Spleen (tissue), 7 donors: ENCODE results near the gene ADAMTS14.

Experiments used
- POLR2AphosphoS5 ChIP-seq, 3 donors: sonication (generic); formaldehyde crosslinking; IDR thresholded peaks; one replicate each; pipeline ENCODE4 v1.5.1; 2017; ENCODE audit warnings: antibody characterized with exemption in 3 of 3
- TF ChIP-seq, protein P1 (sequence below), 11 experiments: fragments of 200-600 bp in 7 of 11; fragments of 450-650 bp in 4 of 11; sonication (generic) in 4 of 11; IDR thresholded peaks in 8 of 11; conservative IDR thresholded peaks in 3 of 11; 1 replicate in 7 of 11; 2 replicates in 4 of 11; pipeline versions ENCODE4 v1.4.0 to v1.8.0; 2016 to 2021; ENCODE audit warnings: antibody characterized with exemption in 11 of 11, inconsistent platforms in 4 of 11, mild to moderate bottlenecking in 1 of 11
- donor health status: DM: no; HTN: no; CAD: no; lungs with moderate emphysema.
- donor health status: DM: no; HTN: no; CAD: no.
- donor health status: DM: no; HTN: no; CAD: no.

DNA sequence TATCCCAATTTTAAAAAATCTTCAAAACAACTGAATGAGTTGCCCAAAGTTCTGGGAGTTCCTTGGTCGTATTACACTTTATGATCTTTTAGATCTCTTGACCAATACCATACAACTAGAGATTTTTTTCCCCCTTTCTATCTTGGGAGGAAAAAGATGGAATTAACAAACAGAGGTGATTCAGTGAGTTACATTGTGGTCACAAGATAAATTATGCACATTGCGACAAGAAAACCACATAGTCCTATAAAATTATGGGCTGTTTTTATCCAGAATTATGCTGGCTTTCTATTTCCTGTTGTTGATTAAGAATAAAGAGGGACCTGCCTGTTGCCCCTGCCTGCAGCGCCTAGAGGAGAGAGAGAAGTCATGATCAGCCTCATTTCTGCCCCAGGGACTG is 135.2 kb downstream of the ADAMTS14 start:
- TF ChIP-seq, protein P1, sequence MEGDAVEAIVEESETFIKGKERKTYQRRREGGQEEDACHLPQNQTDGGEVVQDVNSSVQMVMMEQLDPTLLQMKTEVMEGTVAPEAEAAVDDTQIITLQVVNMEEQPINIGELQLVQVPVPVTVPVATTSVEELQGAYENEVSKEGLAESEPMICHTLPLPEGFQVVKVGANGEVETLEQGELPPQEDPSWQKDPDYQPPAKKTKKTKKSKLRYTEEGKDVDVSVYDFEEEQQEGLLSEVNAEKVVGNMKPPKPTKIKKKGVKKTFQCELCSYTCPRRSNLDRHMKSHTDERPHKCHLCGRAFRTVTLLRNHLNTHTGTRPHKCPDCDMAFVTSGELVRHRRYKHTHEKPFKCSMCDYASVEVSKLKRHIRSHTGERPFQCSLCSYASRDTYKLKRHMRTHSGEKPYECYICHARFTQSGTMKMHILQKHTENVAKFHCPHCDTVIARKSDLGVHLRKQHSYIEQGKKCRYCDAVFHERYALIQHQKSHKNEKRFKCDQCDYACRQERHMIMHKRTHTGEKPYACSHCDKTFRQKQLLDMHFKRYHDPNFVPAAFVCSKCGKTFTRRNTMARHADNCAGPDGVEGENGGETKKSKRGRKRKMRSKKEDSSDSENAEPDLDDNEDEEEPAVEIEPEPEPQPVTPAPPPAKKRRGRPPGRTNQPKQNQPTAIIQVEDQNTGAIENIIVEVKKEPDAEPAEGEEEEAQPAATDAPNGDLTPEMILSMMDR (IDR thresholded peaks at IDR 0.05 in 8 of 11, conservative IDR thresholded peaks at IDR 0.05 in 3 of 11): no peak
- no peak for TF ChIP-seq POLR2AphosphoS5 (IDR thresholded peaks at IDR 0.05)
